DMS53 treated with DMSO at 0.1 percent for 48 hours (cell line): ENCODE results near the gene MAP3K20.
A peak's percentile ranks its signal among the peaks of the same experiment; 100 is the strongest.
"Not testable (repeated sequence)": the region's sequence is repeated elsewhere in the genome, so short reads cannot be mapped to it uniquely, and the experiment has no call there.

ENCODE experiments used
- DNase-seq: peaks from one replicate; lab custom pipeline; 2025; ENCODE audit not compliant: unreplicated experiment; lab: John Stamatoyannopoulos, UW

The MAP3K20 gene

GRCh38 chr2:173119069-173119807 lies 43.6 kb downstream of the MAP3K20 start:
- DNase-seq, result no peak

- DNase-seq, result no peak
Measured at GRCh38 chr2:173119944-173120343, 44.3 kb downstream of the MAP3K20 start.

GRCh38 chr2:173122936-173123335 lies 47.3 kb downstream of the MAP3K20 start:
- DNase-seq, result no peak

- DNase-seq, result no peak
Measured at GRCh38 chr2:173124441-173124840, 48.8 kb downstream of the MAP3K20 start.

GRCh38 chr2:173126819-173127218 lies 51.2 kb downstream of the MAP3K20 start:
- no peak for DNase-seq

- not testable (repeated sequence) for DNase-seq
Measured at GRCh38 chr2:173128132-173128531, 52.5 kb downstream of the MAP3K20 start.

GRCh38 chr2:173130496-173131465 lies 55.1 kb downstream of the MAP3K20 start:
- DNase-seq, result no peak

GRCh38 chr2:173132531-173132930 lies 56.9 kb downstream of the MAP3K20 start:
- no peak for DNase-seq

GRCh38 chr2:173134703-173135102 lies 59.1 kb downstream of the MAP3K20 start:
- no peak for DNase-seq

GRCh38 chr2:173136067-173136466 lies 60.4 kb downstream of the MAP3K20 start:
- DNase-seq, result no peak

- no peak for DNase-seq
Measured at GRCh38 chr2:173136599-173136998, 61.0 kb downstream of the MAP3K20 start.

GRCh38 chr2:173137610-173138009 lies 62.0 kb downstream of the MAP3K20 start:
- DNase-seq, result no peak

- no peak for DNase-seq
Measured at GRCh38 chr2:173138962-173139361, 63.3 kb downstream of the MAP3K20 start.

GRCh38 chr2:173141666-173142065 lies 66.0 kb downstream of the MAP3K20 start:
- DNase-seq, result no peak

- DNase-seq, result no peak
Measured at GRCh38 chr2:173145454-173145853, 69.8 kb downstream of the MAP3K20 start.

GRCh38 chr2:173146590-173146989 lies 70.9 kb downstream of the MAP3K20 start:
- DNase-seq, result no peak

- no peak for DNase-seq
Measured at GRCh38 chr2:173148520-173148919, 72.9 kb downstream of the MAP3K20 start.

- DNase-seq, result no peak
Measured at GRCh38 chr2:173149491-173149890, 73.8 kb downstream of the MAP3K20 start.

- DNase-seq, result no peak
Measured at GRCh38 chr2:173150087-173150486, 74.4 kb downstream of the MAP3K20 start.

- no peak for DNase-seq
Measured at GRCh38 chr2:173150963-173151362, 75.3 kb downstream of the MAP3K20 start.

- peak; percentile 7 for DNase-seq
Measured at GRCh38 chr2:173151671-173152401, 76.2 kb downstream of the MAP3K20 start.
